Loucy (cell line): ENCODE results near the gene EDAR.

Experiments used
- CTCF ChIP-seq: fragments of 200-600 bp; sonication (generic); conservative IDR thresholded peaks from 2 replicates; pipeline ENCODE4 v1.5.1; 2014; ENCODE audit warnings: mild to moderate bottlenecking, antibody characterized with exemption, low read length
- EZH2phosphoT487 ChIP-seq: fragments of 200-600 bp; IDR thresholded peaks from 2 replicates; pipeline ENCODE4 v1.6.1; 2018; ENCODE audit warnings: antibody characterized with exemption, mild to moderate bottlenecking, moderate library complexity, borderline replicate concordance

GRCh38 chr2:108941161-108941665 lies 47.8 kb downstream of the EDAR start:
- TF ChIP-seq CTCF (no peak), EZH2phosphoT487 (no peak)
